GM23338 (cell line): Measurements from ENCODE around the gene USP30. TPM values are rescaled to one million over a fixed set of nuclear protein-coding genes. Genes with fewer than 3 reads are reported as not detected.
A peak's percentile ranks its signal among the peaks of the same experiment; 100 is the strongest.

Experiments
- ATAC-seq: fragments of 200-7000 bp; cut with Tn5 transposase; 3 replicates; pipeline ENCODE4 v1.9.1; 2020
- DNase-seq: peaks from one replicate; pipeline ENCODE4 v3.0.0-alpha.2; 2015; ENCODE audit warnings: low spot score
- H2AFZ ChIP-seq: fragments of 200-600 bp; sonication (generic); 2 replicates; pipeline ENCODE4 v1.8.0; 2016; ENCODE audit warnings: antibody characterized with exemption, mild to moderate bottlenecking, moderate library complexity
- H3F3A ChIP-seq: fragments of 200-600 bp; sonication (generic); replicated peaks from 2 replicates; pipeline ENCODE4 v1.8.0; 2017; ENCODE audit warnings: antibody characterized with exemption, mixed run types, low read depth
- H3K27ac ChIP-seq: fragments of 200-600 bp; sonication (generic); 2 replicates; pipeline ENCODE4 v1.6.1; 2016; ENCODE audit warnings: low read depth
- H3K27me3 ChIP-seq: fragments of 200-600 bp; sonication (generic); 2 replicates; pipeline ENCODE4 v1.8.0; 2016; ENCODE audit warnings: mild to moderate bottlenecking, mixed run types, moderate library complexity; ENCODE audit not compliant: insufficient read depth
- H3K36me3 ChIP-seq: fragments of 200-600 bp; sonication (generic); 2 replicates; pipeline ENCODE4 v1.8.0; 2016; ENCODE audit warnings: mild to moderate bottlenecking; ENCODE audit not compliant: insufficient read depth
- H3K4me1 ChIP-seq: fragments of 200-600 bp; sonication (generic); 2 replicates; pipeline ENCODE4 v1.8.0; 2016; ENCODE audit warnings: mild to moderate bottlenecking, moderate library complexity; ENCODE audit not compliant: insufficient read depth
- H3K4me2 ChIP-seq: fragments of 200-600 bp; sonication (generic); 2 replicates; pipeline ENCODE4 v1.7.1; 2017; ENCODE audit warnings: mixed run types
- H3K4me3 ChIP-seq: fragments of 200-600 bp; sonication (generic); 2 replicates; pipeline ENCODE4 v1.6.1; 2016; ENCODE audit warnings: mixed run types
- H3K79me2 ChIP-seq: fragments of 200-600 bp; sonication (generic); replicated peaks from 2 replicates; pipeline ENCODE4 v1.8.0; 2017; ENCODE audit warnings: mild to moderate bottlenecking; ENCODE audit not compliant: insufficient read depth
- H3K9me2 ChIP-seq: fragments of 200-600 bp; sonication (generic); 2 replicates; pipeline ENCODE4 v1.8.0; 2017; ENCODE audit not compliant: insufficient read depth
- H4K20me1 ChIP-seq: fragments of 200-600 bp; sonication (generic); replicated peaks from 2 replicates; pipeline ENCODE4 v1.8.0; 2017; ENCODE audit warnings: mild to moderate bottlenecking; ENCODE audit not compliant: insufficient read depth
- H3K27ac Mint-ChIP-seq: 2 replicates; pipeline ENCODE4 v1.8.0; 2020; ENCODE audit warnings: inconsistent platforms, mild to moderate bottlenecking, moderate library complexity, mixed read lengths
- H3K27me3 Mint-ChIP-seq: 3 replicates; pipeline ENCODE4 v1.8.0; 2022; ENCODE audit warnings: low read depth, mild to moderate bottlenecking, moderate library complexity, mixed read lengths, inconsistent platforms; ENCODE audit not compliant: insufficient read depth, poor library complexity
- H3K36me3 Mint-ChIP-seq: 3 replicates; pipeline ENCODE4 v1.8.0; 2021; ENCODE audit warnings: low read depth, mild to moderate bottlenecking, inconsistent platforms, moderate library complexity, mixed read lengths
- H3K4me1 Mint-ChIP-seq: 3 replicates; pipeline ENCODE4 v1.8.0; 2020; ENCODE audit warnings: mild to moderate bottlenecking, inconsistent platforms, mixed read lengths
- H3K4me3 Mint-ChIP-seq: 3 replicates; pipeline ENCODE4 v1.8.0; 2021; ENCODE audit warnings: moderate library complexity, mild to moderate bottlenecking, inconsistent platforms, mixed read lengths
- H3K9me3 Mint-ChIP-seq: 3 replicates; pipeline ENCODE4 v1.8.0; 2020; ENCODE audit warnings: moderate library complexity, mild to moderate bottlenecking, inconsistent platforms, mixed read lengths
- CREB1 ChIP-seq: fragments of 250-450 bp; sonication (Bioruptor Pico); IDR thresholded peaks from 2 replicates; pipeline ENCODE4 v1.5.0; 2020; ENCODE audit warnings: low read depth, mild to moderate bottlenecking, moderate library complexity
- EZH2 ChIP-seq: fragments of 200-600 bp; sonication (generic); IDR thresholded peaks from one replicate; pipeline ENCODE4 v1.8.0; 2017; ENCODE audit warnings: antibody characterized with exemption, mild to moderate bottlenecking, low read depth; ENCODE audit not compliant: unreplicated experiment
- EZH2phosphoT487 ChIP-seq: fragments of 200-600 bp; sonication (generic); IDR thresholded peaks from one replicate; pipeline ENCODE4 v1.8.1; 2018; ENCODE audit warnings: antibody characterized with exemption; ENCODE audit not compliant: unreplicated experiment
- JUNB ChIP-seq: IDR thresholded peaks from one replicate; pipeline ENCODE4 v1.6.1; 2016; ENCODE audit warnings: antibody characterized with exemption; ENCODE audit not compliant: unreplicated experiment
- NANOG ChIP-seq: IDR thresholded peaks from 2 replicates; pipeline ENCODE4 v1.6.1; 2016; ENCODE audit warnings: antibody characterized with exemption, borderline replicate concordance
- POLR2AphosphoS5 ChIP-seq: IDR thresholded peaks from 2 replicates; pipeline ENCODE4 v1.6.1; 2016; ENCODE audit warnings: antibody characterized with exemption, low read depth
- STAT1 ChIP-seq: IDR thresholded peaks from one replicate; pipeline ENCODE4 v1.6.1; 2016; ENCODE audit warnings: antibody characterized with exemption; ENCODE audit not compliant: unreplicated experiment
- ZNF114 ChIP-seq: fragments of 250-450 bp; sonication (Bioruptor Pico); IDR thresholded peaks from 2 replicates; pipeline ENCODE4 v1.5.0; 2020; ENCODE audit warnings: mild to moderate bottlenecking, moderate library complexity
- ZNF331 ChIP-seq: fragments of 250-450 bp; sonication (Bioruptor Pico); IDR thresholded peaks from 2 replicates; pipeline ENCODE4 v1.5.0; 2020; ENCODE audit warnings: low read depth, mild to moderate bottlenecking, moderate library complexity
- polyA plus RNA-seq: library from polyadenylated mRNA; unstranded; fragments of >200 nt; fragmentation: Nextera tagmentation; extraction: Ambion mirVana; gene quantifications from 2 replicates; pipeline ENCODE4 v1.2.1, GENCODE V29; 2016
- total RNA-seq: library from RNA; depleted of rRNA; stranded (reverse); fragments of >200 nt; shearing (Covaris generic); gene quantifications from 2 replicates; pipeline ENCODE4 v1.2.3, GENCODE V29; 2014
- TF ChIP-seq, protein P1 (sequence below): IDR thresholded peaks from 2 replicates; pipeline ENCODE4 v1.6.1; 2016; ENCODE audit warnings: antibody characterized with exemption
- TF ChIP-seq, protein P2 (sequence below): fragments of 250-450 bp; sonication (Bioruptor Pico); IDR thresholded peaks from 2 replicates; pipeline ENCODE4 v1.5.0; 2020; ENCODE audit warnings: mild to moderate bottlenecking, moderate library complexity
- TF ChIP-seq, protein P3 (sequence below): IDR thresholded peaks from one replicate; pipeline ENCODE4 v1.6.1; 2018; ENCODE audit warnings: antibody characterized with exemption; ENCODE audit not compliant: unreplicated experiment

USP30 gene
- total and polyA plus RNA-seq, 2 experiments from 2014 or later, result 2.9 to 6.1 TPM

DNA sequence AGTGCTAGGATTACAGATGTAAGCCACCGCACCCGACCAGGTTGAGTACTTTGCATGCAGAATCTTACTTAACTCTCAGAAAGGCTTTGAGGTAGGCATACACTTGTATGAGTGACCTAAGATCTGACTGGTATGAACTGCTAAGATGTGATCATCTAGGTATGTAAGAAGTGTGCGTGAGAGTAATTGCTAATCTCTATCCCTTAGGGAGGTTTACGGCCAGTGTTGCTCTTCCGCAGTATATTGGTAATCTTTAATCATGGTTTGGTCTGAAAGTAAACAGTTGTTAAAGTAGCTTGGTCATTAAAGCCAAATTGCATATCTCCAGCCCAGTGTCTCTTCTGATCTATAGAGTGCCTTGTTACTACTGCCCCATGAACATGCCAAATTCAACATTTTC, 52.8 kb downstream of the USP30 start:
- peaks cover 95% of the 10 kb centered on the region for H3K36me3 Mint-ChIP-seq

DNA sequence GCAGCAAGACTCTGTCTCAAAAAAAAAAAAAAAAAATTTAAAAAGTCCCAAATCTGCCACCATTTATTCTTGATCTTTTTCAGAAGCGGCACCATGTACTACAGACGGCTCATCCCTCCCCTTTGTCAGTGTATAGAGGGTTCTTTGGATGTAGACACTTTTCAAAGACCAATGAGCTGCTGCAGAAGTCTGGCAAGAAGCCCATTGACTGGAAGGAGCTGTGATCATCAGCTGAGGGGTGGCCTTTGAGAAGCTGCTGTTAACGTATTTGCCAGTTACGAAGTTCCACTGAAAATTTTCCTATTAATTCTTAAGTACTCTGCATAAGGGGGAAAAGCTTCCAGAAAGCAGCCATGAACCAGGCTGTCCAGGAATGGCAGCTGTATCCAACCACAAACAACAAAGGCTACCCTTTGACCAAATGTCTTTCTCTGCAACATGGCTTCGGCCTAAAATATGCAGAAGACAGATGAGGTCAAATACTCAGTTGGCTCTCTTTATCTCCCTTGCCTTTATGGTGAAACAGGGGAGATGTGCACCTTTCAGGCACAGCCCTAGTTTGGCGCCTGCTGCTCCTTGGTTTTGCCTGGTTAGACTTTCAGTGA, 57.5 kb downstream of the USP30 start:
- Histone ChIP-seq H3K4me2 (no peak overlapping the region), H2AFZ (no peak overlapping the region), H3K79me2 (no peaks in the 10 kb centered on the region), H3K36me3 (peaks cover 31% of the 10 kb centered on the region), H3K4me3 (no peak overlapping the region), H3F3A (peaks cover 26% of the 10 kb centered on the region), H4K20me1 (peaks cover 17% of the 10 kb centered on the region), H3K27me3 (no peaks in the 10 kb centered on the region), H3K27ac (peak overlapping the region; percentile 90), H3K4me1 (peaks cover 9% of the 10 kb centered on the region; the same call in 1 of the 2 replicates), H3K9me2 (no peaks in the 10 kb centered on the region)
- peaks cover 5% of the 10 kb centered on the region for H3K27me3 Mint-ChIP-seq
- H3K4me1 Mint-ChIP-seq, result peaks cover 15% of the 10 kb centered on the region; the same call in 2 of the 3 replicates
- H3K36me3 Mint-ChIP-seq, result peaks cover 57% of the 10 kb centered on the region
- H3K9me3 Mint-ChIP-seq, result no peaks in the 10 kb centered on the region
- DNase-seq (no peak), ATAC-seq (no peak)
- H3K27ac Mint-ChIP-seq, result no peak overlapping the region
- no peak overlapping the region for H3K4me3 Mint-ChIP-seq
- TF ChIP-seq EZH2phosphoT487 (no peak), STAT1 (no peak), CREB1 (no peak), ZNF114 (no peak), POLR2AphosphoS5 (no peak), JUNB (no peak), ZNF331 (no peak), NANOG (no peak)
- TF ChIP-seq, protein P1, sequence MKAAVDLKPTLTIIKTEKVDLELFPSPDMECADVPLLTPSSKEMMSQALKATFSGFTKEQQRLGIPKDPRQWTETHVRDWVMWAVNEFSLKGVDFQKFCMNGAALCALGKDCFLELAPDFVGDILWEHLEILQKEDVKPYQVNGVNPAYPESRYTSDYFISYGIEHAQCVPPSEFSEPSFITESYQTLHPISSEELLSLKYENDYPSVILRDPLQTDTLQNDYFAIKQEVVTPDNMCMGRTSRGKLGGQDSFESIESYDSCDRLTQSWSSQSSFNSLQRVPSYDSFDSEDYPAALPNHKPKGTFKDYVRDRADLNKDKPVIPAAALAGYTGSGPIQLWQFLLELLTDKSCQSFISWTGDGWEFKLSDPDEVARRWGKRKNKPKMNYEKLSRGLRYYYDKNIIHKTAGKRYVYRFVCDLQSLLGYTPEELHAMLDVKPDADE, result no peak
- TF ChIP-seq, protein P2, sequence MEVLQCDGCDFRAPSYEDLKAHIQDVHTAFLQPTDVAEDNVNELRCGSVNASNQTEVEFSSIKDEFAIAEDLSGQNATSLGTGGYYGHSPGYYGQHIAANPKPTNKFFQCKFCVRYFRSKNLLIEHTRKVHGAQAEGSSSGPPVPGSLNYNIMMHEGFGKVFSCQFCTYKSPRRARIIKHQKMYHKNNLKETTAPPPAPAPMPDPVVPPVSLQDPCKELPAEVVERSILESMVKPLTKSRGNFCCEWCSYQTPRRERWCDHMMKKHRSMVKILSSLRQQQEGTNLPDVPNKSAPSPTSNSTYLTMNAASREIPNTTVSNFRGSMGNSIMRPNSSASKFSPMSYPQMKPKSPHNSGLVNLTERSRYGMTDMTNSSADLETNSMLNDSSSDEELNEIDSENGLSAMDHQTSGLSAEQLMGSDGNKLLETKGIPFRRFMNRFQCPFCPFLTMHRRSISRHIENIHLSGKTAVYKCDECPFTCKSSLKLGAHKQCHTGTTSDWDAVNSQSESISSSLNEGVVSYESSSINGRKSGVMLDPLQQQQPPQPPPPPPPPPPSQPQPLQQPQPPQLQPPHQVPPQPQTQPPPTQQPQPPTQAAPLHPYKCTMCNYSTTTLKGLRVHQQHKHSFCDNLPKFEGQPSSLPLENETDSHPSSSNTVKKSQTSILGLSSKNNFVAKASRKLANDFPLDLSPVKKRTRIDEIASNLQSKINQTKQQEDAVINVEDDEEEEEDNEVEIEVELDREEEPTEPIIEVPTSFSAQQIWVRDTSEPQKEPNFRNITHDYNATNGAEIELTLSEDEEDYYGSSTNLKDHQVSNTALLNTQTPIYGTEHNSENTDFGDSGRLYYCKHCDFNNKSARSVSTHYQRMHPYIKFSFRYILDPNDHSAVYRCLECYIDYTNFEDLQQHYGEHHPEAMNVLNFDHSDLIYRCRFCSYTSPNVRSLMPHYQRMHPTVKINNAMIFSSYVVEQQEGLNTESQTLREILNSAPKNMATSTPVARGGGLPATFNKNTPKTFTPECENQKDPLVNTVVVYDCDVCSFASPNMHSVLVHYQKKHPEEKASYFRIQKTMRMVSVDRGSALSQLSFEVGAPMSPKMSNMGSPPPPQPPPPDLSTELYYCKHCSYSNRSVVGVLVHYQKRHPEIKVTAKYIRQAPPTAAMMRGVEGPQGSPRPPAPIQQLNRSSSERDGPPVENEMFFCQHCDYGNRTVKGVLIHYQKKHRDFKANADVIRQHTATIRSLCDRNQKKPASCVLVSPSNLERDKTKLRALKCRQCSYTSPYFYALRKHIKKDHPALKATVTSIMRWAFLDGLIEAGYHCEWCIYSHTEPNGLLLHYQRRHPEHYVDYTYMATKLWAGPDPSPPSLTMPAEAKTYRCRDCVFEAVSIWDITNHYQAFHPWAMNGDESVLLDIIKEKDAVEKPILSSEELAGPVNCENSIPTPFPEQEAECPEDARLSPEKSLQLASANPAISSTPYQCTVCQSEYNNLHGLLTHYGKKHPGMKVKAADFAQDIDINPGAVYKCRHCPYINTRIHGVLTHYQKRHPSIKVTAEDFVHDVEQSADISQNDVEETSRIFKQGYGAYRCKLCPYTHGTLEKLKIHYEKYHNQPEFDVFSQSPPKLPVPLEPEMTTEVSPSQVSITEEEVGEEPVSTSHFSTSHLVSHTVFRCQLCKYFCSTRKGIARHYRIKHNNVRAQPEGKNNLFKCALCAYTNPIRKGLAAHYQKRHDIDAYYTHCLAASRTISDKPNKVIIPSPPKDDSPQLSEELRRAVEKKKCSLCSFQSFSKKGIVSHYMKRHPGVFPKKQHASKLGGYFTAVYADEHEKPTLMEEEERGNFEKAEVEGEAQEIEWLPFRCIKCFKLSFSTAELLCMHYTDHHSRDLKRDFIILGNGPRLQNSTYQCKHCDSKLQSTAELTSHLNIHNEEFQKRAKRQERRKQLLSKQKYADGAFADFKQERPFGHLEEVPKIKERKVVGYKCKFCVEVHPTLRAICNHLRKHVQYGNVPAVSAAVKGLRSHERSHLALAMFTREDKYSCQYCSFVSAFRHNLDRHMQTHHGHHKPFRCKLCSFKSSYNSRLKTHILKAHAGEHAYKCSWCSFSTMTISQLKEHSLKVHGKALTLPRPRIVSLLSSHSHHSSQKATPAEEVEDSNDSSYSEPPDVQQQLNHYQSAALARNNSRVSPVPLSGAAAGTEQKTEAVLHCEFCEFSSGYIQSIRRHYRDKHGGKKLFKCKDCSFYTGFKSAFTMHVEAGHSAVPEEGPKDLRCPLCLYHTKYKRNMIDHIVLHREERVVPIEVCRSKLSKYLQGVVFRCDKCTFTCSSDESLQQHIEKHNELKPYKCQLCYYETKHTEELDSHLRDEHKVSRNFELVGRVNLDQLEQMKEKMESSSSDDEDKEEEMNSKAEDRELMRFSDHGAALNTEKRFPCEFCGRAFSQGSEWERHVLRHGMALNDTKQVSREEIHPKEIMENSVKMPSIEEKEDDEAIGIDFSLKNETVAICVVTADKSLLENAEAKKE (CRISPR knock-in tag), result no peak
- TF ChIP-seq, protein P3, sequence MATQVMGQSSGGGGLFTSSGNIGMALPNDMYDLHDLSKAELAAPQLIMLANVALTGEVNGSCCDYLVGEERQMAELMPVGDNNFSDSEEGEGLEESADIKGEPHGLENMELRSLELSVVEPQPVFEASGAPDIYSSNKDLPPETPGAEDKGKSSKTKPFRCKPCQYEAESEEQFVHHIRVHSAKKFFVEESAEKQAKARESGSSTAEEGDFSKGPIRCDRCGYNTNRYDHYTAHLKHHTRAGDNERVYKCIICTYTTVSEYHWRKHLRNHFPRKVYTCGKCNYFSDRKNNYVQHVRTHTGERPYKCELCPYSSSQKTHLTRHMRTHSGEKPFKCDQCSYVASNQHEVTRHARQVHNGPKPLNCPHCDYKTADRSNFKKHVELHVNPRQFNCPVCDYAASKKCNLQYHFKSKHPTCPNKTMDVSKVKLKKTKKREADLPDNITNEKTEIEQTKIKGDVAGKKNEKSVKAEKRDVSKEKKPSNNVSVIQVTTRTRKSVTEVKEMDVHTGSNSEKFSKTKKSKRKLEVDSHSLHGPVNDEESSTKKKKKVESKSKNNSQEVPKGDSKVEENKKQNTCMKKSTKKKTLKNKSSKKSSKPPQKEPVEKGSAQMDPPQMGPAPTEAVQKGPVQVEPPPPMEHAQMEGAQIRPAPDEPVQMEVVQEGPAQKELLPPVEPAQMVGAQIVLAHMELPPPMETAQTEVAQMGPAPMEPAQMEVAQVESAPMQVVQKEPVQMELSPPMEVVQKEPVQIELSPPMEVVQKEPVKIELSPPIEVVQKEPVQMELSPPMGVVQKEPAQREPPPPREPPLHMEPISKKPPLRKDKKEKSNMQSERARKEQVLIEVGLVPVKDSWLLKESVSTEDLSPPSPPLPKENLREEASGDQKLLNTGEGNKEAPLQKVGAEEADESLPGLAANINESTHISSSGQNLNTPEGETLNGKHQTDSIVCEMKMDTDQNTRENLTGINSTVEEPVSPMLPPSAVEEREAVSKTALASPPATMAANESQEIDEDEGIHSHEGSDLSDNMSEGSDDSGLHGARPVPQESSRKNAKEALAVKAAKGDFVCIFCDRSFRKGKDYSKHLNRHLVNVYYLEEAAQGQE, result no peak

More for the DNA sequence above, 52.8 kb downstream of the USP30 start:
- Histone ChIP-seq H3K4me2 (no peak overlapping the region), H3K36me3 (peaks cover 70% of the 10 kb centered on the region), H3F3A (peaks cover 17% of the 10 kb centered on the region), H3K4me1 (no peaks in the 10 kb centered on the region), H4K20me1 (peaks cover 39% of the 10 kb centered on the region), H3K9me2 (no peaks in the 10 kb centered on the region), H3K79me2 (peaks cover 11% of the 10 kb centered on the region), H3K4me3 (no peak overlapping the region), H3K27me3 (no peaks in the 10 kb centered on the region), H3K27ac (no peak overlapping the region), H2AFZ (no peak overlapping the region)
- DNase-seq (no peak), ATAC-seq (no peak)
- peaks cover 5% of the 10 kb centered on the region for H3K27me3 Mint-ChIP-seq
- H3K4me1 Mint-ChIP-seq, result peaks cover 2% of the 10 kb centered on the region; the same call in 2 of the 3 replicates
- TF ChIP-seq NANOG, result no peak
- no peak for TF ChIP-seq ZNF331
- no peak for TF ChIP-seq EZH2
- H3K9me3 Mint-ChIP-seq, result no peaks in the 10 kb centered on the region
- H3K4me3 Mint-ChIP-seq, result no peak overlapping the region
- H3K27ac Mint-ChIP-seq, result no peak overlapping the region
